Stimulated activated naive CD4-positive, alpha-beta T cell treated with Interleukin-2 at 50 U/mL for 16 hours (primary cell): ENCODE results near the gene SPARC.
"Not testable (repeated sequence)": the region's sequence is repeated elsewhere in the genome, so short reads cannot be mapped to it uniquely, and the experiment has no call there.

Experiments used
- DNase-seq: peaks from one replicate; lab custom pipeline; 2025; lab: John Stamatoyannopoulos, UW

SPARC gene

DNA sequence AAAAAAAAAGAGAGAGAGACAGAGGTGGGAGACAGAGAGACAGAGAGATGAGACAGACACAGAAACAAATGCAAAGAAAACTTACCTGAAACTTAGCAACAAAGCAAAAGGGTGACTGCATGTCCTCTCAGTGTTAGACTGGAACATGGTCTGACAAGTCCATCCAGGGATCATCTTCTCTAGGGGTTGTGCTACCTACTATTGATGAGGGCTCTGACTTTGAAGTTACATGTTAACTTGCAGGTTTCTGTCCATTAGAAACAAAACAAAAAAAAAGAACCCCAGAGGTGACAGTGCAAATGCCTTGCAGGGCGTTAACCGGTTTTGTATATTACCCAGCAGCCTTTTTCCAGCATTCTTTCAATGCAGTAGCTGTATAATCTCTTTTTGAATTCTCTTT lies 13.6 kb upstream of the SPARC start:
- no peak for DNase-seq

DNA sequence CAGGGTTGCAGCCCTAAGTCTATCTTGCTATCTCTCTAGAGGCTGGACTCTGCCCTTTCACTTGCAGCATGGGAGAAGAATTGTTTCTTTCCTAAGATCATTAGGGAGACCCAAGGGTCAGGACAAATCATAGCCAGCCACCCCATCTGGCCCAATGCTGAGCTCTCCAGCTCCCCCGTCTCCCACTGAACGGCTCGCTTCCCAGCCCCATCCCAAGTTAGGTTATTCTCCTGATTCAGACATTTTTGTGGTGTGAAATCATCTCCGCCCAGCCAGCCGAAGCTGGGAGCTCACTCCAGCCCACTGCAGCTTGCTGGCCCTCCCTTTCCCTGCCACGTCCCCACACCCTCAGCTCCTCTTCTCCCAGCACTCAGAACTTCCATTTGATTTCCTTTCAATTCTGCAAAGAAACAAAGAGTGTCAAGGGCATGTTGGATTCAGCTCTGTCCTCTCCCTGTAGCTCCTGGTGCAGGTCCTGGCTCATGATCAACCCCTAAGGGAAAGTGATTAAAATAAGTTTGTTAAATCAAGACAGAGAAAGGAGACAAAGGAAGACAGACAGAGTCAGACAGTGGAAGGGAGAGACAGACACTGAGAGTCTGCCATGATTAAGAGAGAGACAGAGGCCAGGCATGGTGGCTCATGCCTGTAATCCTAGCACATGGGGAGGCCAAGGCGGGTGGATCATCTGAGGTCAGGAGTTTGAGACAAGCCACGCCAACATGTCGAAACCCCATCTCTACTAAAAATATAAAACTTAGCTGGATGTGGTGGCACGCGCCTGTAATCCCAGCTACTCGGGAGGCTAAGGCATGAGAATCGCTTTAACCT lies 12.6 kb upstream of the SPARC start:
- no peak for DNase-seq

DNA sequence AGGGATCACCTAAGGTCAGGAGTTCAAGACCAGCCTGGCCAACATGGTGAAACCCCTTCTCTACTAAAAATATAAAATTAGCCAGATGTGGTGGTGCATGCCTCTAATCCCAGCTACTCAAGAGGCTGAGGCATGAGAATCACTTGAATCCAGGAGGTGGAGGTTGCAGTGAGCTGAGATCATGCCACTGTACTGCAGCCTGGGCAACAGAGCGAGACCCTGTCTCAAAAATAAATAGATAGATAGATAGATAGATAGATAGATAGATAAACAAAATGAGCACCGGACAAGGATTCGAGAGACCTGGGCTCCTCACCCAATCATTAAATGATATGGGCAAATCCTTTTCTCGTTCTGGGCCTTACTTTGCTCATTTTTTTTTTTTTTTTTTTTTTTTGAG lies 11.4 kb upstream of the SPARC start:
- not testable (repeated sequence) for DNase-seq

DNA sequence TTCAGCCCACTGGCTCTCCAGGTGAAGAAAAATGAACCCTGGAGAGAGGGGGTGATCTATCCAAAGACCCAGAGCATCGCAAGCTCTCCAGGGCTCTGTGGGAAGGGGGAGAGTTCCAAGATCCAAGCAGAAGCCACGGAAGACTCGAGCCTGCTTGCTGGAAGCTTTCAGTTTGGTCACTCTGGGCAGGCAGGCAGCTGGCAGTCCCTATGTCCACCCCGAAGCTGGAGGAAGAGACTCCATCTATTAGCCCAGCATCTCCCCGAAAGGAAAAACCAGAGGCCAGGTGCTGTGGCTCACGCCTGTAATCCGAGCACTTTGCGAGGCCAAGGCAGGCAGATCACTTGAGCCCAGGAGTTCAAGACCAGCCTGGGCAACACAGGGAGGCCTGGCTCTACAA lies 10.7 kb upstream of the SPARC start:
- no peak for DNase-seq

DNA sequence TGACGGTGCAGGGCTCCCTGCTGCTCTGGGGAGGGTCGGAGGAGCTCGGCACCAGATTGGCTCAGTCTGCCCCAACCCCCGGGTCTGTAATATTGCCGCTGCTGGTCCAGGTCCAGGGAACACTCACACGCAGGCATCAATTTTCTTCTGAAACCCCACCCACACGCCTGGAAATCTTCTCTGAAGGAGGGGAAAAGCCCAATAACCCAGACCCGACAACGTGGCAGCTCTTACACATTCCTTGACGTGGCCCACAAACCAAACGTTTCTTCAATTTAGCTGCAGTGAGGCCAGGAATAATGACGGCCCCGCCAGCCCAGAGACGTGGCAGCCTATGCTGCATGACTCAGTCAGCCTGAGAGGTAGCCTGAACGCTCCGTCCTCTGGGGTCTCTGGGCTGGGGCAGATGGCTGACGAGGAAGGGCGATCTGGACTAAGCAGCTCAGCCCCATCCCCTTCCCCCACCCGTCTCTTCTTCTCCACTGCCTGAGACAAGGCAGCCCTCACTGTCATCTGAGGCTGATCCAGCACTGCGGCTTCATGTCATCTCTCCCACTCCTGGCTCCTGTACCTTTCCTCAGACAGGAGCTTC lies 9.9 kb upstream of the SPARC start:
- no peak for DNase-seq

DNA sequence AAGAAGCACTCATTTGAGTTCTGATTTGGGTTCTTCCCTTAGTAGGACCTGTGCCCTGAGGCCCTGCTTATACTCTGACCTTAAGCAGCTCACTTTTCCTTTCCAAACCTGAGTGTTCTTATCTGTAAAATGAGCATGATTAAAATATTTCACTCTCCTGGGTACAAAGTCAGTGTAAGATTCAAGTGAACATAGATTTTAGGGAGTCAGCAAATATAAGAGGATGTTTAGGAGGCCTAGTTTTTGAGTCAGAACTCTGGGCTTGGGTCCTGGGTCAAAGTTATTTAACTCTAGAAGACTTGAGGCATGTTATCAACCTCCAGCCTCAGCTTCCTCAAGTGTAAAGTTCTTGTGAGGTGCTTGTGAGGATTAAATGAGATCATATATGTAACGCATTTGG lies 8.7 kb upstream of the SPARC start:
- DNase-seq = no peak

DNA sequence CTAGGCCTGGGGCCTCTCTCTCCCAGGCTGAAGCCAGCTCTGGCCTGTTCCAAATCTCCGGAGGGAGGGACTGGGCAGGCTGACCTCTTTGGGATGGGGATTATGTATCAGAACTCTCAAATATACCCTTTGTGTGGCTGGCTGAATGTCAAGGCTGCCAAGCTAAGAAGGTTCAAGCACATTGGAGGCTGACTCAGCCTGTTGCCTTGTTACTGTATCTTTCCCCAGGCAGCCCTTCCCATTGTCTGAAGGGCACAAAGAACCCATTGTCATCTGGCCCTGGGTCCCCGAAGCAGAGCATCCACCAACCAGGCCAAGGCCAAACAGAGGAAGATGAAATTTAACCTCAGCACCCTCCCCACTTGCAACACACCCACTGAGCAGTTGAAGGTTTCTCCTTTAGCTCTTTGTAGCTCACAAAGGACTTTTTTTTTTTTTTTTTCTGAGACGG lies 7.3 kb upstream of the SPARC start:
- DNase-seq = no peak

DNA sequence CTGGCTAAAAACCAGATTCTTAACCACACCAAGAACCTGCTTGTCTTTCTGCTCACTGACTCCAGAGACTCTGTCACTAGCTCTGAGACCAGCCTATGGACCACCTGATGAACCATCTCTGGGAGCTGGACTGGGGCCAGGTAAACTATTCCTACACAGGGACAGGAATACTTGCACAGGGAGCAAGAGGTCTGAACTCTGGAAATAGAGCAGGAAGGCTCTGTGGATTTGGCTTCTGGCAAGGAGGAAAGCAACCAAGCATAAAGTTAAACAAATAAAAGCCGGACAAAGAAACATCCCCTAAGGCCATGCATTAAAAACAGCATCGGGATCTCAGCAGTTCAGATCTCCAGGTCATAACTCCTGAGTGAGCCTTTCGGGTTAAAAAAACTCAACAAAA lies 5.6 kb upstream of the SPARC start:
- no peak for DNase-seq

DNA sequence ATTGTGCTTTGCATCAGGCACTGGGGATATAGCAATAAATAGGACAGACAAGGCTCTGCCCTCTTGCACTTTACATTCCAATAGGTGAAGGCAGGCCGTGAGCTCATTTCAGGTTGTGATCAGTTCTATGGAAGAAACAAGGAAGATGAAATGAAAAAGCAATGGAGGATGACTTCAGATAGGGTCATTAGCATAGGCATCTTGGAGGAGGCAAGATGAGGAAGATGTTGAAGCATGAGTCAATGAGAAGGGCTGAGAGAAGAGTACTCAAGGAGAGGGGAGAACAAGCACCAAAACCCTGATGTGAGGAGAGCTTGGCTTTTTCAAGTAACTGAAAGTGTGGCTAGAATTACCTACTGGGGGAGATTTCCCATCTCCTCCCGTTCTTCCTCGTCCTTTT lies 5.0 kb upstream of the SPARC start:
- DNase-seq = no peak

DNA sequence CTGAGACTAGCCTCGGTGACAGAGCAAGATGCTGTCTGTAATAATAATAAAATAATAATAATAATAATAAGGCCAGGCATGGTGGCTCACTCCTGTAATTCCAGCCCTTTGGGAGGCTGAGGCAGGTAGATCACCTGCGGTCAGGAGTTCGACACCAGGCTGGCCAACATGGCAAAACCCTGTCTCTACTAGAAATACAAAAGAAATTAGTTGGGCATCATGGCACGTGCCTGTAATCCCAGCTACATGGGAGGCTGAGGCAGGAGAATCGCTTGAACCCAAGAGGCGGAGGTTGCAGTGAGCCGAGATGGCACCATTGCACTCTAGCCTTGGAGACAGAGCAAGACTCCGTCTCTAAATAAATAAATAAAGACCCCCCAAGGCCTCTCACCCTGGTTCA lies 2.9 kb upstream of the SPARC start:
- DNase-seq = not testable (repeated sequence)

DNA sequence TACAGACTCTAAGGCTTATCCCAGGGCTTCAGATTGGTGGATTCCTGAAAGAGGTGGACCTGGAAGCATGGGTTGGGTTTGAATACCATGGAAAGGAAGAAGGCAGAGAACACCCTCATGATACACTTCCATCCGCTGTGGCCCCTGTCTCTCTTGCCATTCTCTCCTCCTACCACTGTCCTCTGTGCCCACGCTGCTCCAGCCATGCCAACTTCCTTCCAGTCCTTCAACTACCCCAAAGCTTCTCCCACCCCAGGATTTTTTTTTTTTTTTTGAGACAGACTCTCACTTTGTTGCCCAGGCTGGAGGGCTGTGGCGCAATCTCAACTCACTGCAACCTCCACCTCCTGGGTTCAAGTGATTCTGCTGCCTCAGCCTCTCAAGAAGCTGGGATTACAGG lies 1.7 kb upstream of the SPARC start:
- no peak for DNase-seq

DNA sequence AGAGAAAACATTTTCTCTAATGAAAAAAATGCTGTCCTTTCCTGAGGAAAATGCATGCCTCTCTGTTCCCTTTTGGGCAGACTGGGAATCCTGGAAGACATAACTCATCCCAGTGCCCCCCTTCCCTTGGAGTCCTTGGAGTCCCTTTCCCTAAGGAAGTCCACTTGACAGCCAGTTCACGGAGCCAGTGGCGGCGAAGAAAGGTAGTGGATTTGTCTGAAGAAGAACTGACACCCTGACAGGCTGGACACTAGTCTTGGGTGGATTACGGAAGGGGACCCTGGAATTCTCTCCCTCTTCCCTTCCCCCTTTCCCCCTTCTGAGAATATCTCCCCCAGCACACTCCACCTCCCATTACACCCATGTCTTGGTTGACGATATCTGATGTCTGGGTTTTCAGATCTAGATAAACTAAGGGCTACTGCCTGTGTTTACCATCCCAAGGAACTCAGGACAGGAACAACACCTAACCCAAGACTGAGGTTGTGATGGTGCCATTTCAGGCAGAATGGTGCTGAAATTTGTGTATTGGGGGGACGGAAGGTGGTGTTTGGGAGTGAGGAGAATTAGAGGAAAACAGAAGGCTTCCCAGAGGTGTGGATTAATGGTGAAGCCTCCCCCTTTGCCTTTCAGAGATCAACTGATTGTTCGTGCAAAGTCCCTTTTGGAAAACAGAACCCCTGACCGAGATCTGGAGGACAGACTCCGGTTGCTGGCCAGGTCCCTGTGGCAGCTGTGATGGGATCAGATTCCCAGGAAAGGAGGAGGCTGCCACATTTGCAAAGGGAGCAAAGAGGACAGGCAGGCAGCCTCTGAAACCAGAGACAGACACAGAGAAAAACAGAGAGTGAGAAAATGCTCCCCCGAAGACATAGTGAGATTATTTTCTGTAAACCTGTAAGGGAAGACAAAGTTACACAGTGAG lies 704 bp downstream of the SPARC start:
- no peak for DNase-seq

DNA sequence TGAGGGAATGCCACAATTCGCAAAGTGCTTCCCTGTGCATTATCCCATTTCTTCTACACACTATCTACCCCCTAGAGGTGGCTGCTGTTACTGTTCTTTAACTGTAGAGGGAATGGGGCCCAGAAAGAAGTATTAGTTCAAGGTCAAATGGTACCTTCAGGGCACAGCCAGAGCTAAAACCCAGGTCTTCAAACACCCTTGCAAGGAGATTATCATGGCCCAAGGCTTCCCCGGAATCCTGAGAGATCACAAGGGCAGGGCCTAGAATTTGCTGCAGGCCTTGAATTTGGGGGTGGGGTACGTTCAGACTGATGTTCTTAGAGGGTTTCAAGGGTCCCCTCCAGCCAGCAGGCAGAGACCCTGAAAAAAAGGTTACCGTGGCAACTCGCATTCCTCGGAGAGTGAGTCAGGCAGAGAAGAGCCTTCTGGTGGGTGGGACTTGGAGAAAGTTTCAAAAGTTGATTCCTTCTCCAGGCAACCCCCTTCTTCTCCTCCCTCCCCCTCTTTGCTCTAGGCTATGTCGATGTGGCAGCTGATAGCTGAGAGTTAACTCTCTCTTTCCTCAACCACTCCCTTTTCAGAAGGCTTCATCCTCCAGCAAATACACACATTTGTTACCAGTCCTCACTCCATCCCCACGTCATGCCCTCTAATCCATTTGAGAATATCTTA lies 1.9 kb downstream of the SPARC start:
- no peak for DNase-seq

DNA sequence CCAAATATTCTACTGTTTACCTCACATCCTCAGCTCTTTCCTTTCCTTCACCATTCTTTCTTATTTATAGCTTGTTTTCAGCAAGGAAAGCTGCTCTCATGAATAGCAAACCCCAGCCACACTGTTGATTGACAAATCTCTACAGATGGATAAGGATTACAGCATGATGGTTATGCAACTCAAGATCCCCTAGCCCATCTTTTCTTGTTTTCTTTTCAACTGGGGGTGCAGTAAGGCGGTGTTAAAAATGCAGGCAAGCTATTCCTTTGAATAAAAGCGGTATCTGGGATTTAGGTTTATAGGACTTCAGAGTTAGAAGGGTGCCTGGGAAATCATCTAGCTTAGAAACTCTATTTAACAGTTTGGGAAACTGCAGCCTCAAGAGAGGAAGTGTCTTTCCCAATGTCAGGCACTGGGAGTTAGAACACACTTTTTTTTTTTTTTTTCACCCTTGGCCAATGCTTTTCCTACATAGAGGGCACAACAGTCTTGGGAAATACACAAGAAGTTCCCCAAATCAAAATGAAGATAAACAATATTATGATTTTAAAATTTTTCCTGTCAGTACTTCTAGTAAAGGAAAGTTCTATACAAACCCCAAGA lies 2.6 kb downstream of the SPARC start:
- no peak for DNase-seq

DNA sequence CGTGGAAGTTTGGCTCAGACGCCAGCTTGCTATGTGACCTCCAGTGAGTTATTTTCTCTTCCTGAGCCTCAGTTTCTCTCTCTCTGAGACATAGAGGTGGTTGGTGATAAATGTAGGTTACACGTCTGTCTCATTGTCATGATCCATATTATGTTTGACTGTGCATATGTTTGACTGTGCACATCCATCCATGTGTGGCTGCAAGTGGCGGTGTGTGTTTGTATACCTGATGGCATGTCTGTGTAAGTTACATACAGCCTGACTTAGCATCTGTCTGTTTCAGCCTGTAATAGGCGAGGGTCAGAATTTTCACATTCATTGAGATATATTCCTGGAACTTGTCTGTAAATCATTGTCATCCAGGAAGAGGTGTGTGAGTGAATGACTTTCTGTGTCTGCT lies 3.3 kb downstream of the SPARC start:
- no peak for DNase-seq

DNA sequence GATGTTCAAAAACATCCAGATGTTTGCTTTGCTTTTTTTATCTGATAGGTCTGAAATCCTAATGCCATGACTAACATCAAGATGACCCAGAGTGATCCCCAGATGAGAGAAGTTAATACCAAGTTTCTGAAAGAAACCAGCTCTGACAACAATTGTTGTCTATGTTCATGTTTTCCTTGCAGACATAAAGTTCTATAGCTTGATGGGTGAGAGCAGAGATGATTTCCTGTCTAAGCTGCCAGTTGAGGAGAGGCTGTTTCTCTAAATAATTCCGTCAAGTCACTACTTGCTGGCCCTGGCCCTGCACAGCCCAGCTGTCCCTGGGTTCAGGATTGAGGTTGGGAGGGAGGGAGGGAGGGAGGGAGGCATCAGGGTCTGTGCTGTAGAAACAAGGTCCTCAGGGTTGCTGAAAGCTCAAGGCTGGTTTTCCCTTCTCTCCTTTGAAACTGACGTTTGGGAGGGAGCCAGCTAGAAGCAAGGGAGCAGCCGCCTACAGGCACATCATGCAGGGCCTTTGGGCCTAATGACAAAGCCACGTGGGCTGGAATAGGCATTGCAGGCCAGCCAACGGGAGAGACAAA lies 3.9 kb downstream of the SPARC start:
- DNase-seq = no peak

DNA sequence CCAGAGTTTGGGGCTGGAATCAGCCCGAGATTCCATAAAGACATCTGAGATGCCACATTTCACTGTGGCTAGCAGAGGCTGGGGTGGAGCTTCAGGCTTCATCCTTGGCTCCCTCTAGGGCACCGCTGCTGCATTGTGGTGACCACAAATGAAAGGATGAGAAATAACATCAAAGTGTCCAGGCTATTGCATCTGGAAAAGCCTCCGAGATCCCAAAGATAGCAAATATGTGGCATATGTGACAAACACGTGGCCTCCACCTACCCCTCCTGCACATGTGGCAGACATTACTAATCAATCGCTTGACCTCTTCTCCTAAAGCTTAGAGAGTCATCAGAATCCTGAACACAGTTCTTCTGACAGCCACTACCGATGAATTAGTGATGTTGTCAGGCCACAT lies 4.5 kb downstream of the SPARC start:
- no peak for DNase-seq

DNA sequence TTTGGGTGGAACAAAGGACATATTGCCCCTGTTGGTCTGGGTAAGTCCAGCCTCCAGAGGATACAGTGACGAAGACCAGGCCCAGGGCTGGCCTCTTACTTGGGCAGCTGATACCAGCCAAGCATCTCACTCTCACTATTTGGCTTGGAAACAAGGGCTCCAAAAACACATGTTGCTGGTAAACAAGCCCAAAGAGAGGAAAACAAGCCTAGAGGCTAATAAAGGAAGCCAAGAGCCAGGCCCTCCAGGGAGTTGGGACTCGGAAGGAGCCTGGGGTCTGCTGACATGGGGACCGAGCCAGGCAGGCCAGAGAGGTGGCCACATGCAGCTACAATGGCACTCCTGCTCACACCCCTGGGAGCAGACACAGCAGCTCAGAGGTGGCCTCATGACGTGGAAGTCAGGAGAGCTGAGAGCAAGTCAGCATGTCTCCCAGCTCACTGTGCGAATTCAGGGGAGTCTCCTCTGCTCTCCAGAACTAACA lies 5.7 kb downstream of the SPARC start:
- DNase-seq = no peak

DNA sequence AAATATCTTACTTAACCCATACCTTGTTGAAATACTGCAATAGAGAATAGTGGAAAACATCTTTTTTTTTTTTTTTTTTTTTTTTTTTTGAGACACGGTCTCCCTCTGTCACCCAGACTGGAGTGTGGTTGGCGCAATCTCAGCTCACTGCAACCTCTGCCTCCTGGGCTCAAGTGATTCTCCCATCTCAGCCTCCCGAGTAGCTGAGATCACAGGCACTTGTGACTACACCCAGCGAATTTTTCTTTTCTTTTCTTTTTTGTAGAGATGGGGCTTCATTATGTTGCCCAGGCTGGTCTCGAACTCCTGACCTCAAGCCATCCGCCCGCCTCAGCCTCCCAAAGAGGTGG lies 6.6 kb downstream of the SPARC start:
- DNase-seq = not testable (repeated sequence)

DNA sequence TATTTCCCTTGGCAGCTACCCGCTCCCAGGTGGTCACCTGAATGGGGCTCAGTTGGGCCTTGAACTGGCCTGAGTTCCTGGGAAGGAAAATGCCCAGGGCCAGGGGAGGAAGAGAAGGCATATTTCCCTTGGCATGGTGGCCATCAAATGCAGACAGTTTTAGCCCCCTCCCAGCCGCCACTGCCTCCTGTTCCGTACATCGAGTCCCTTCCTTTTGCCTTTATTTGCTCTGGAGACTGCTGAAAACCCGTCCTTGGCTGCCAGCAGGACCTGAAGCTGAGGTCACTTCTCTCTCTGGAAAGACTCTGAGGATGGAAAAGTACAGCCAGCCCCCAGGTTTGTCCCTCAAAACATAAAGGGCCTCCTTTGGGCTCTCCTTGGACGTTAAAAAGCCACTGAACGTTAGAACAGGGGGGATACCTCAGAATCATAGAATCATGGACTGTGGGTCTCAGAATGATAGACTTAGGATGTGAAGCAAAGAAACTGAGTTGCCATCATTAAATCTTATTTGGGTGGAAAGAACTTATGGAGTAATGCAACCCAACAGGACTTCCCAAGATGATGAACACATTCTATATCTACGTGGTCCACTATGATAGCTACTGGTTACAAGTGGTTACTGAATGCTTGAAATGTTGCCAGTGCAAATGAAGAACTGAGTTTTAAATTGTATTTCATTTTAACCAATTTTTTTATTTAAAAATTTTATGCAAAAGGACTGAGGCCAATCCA lies 7.1 kb downstream of the SPARC start:
- DNase-seq = no peak

DNA sequence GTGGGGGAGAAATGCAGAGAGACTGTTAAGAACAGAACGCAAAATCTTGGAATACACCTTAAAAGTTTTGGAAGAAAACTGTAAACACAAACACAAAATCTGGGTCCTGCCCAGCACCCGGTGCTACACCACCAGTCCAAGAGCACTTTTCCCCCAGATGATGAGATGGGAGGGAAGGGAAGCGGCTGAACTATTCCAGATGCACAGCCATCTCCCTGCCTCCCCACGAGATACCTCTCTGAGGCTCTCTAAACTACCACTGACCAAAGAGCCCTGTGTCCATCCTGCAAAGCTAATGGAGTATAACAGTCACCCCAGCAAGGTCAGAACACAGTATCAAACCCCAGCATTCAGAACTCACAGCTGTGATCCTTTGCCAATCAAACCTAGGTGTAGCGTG lies 8.0 kb downstream of the SPARC start:
- no peak for DNase-seq
